KMS-11 (cell line): ENCODE results near the gene OSBPL1A.

Source experiments
- H2AFZ ChIP-seq: fragments of 200-600 bp; sonication (generic); 2 replicates; pipeline ENCODE4 v1.6.1; 2016; ENCODE audit warnings: antibody characterized with exemption, mixed run types, low read depth
- H3K27ac ChIP-seq: fragments of 200-600 bp; sonication (generic); 2 replicates; pipeline ENCODE4 v1.6.1; 2016; ENCODE audit warnings: mild to moderate bottlenecking, mixed run types
- H3K27me3 ChIP-seq: fragments of 200-600 bp; sonication (generic); 2 replicates; pipeline ENCODE4 v1.6.1; 2017; ENCODE audit warnings: mild to moderate bottlenecking, low read depth, mixed run types, moderate library complexity; ENCODE audit not compliant: insufficient read depth
- H3K36me3 ChIP-seq: fragments of 200-600 bp; sonication (generic); 2 replicates; pipeline ENCODE4 v1.6.1; 2017; ENCODE audit warnings: mild to moderate bottlenecking, mixed run types; ENCODE audit not compliant: insufficient read depth
- H3K4me1 ChIP-seq: fragments of 200-600 bp; sonication (generic); 2 replicates; pipeline ENCODE4 v1.6.1; 2016; ENCODE audit warnings: mild to moderate bottlenecking, low read depth, mixed run types; ENCODE audit not compliant: poor library complexity, severe bottlenecking
- H3K4me2 ChIP-seq: fragments of 200-600 bp; sonication (generic); 2 replicates; pipeline ENCODE4 v1.7.0; 2016; ENCODE audit warnings: mild to moderate bottlenecking, mixed run types
- H3K4me3 ChIP-seq: fragments of 200-600 bp; sonication (generic); IDR thresholded peaks from 2 replicates; pipeline ENCODE4 v1.6.1; 2017; ENCODE audit warnings: low read depth, low read length, mixed read lengths; ENCODE audit not compliant: insufficient read depth
- H3K79me2 ChIP-seq: fragments of 200-600 bp; sonication (generic); 2 replicates; pipeline ENCODE4 v1.6.1; 2016; ENCODE audit warnings: low read depth, mixed run types; ENCODE audit not compliant: insufficient read depth
- H3K9ac ChIP-seq: fragments of 200-600 bp; sonication (generic); 2 replicates; pipeline ENCODE4 v1.6.1; 2016; ENCODE audit warnings: mild to moderate bottlenecking, mixed run types
- H4K20me1 ChIP-seq: fragments of 200-600 bp; sonication (generic); 2 replicates; pipeline ENCODE4 v1.6.1; 2016; ENCODE audit warnings: mild to moderate bottlenecking, mixed run types; ENCODE audit not compliant: insufficient read depth
- CTCF ChIP-seq: fragments of 200-600 bp; sonication (generic); conservative IDR thresholded peaks from 2 replicates; pipeline ENCODE4 v1.6.1; 2017; ENCODE audit warnings: low read depth, mild to moderate bottlenecking, antibody characterized with exemption, low read length, moderate library complexity, mixed read lengths

The OSBPL1A gene

DNA sequence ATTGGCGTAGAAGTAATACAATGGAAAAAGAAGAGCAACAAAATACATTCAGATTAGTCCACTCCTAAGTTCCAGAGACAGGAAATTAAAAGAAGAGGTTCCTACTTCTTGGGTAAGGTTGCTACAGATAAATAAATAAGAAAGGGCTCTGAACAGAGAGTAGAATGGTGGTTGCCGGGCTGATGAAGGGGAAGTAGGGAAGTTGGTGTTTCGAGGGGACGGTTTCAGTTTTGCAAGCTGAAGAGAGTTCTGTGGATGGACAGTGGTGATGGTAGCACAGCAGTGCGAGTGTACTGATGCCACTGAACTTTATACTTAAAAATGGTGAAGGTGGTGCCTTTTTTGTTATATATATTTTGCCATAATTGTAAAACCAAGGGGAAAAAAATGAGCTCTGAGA lies 210.6 kb downstream of the OSBPL1A start:
- H4K20me1 ChIP-seq: no peaks in the 10 kb centered on the region
- H3K4me3 ChIP-seq: no peak overlapping the region
- no peaks in the 10 kb centered on the region for H3K27me3 ChIP-seq
- no peaks in the 10 kb centered on the region for H3K79me2 ChIP-seq
- peaks cover 20% of the 10 kb centered on the region for H3K4me1 ChIP-seq
- H3K36me3 ChIP-seq: no peaks in the 10 kb centered on the region
- H2AFZ ChIP-seq: no peak overlapping the region
- no peak overlapping the region for H3K4me2 ChIP-seq
- H3K9ac ChIP-seq: no peak overlapping the region
- no peak overlapping the region for H3K27ac ChIP-seq
- no peak for TF ChIP-seq CTCF

DNA sequence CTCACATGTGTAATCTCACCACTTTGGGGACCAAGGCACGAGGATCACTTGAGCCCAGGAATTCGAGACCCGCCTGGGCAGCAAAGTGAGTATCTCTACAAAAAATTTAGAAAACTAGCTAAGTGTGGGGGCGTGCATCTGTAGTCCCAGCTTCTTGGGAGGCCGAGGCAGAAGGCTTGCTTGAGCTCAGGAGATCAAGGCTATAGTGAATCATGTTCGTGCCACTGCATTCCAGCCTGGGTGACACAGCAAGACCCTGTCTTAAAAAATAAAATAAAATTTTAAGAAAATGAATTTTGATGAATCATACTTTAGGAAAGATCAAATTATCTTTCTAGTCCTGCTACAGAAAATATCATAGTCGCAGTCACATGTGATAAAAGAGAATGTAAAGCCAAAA lies 211.8 kb downstream of the OSBPL1A start:
- H3K36me3 ChIP-seq: no peaks in the 10 kb centered on the region
- H4K20me1 ChIP-seq: no peaks in the 10 kb centered on the region
- no peak overlapping the region for H3K27ac ChIP-seq
- H3K9ac ChIP-seq: no peak overlapping the region
- no peak overlapping the region for H3K4me2 ChIP-seq
- H2AFZ ChIP-seq: no peak overlapping the region
- H3K4me1 ChIP-seq: peaks cover 20% of the 10 kb centered on the region
- no peaks in the 10 kb centered on the region for H3K27me3 ChIP-seq
- no peak overlapping the region for H3K4me3 ChIP-seq
- no peak for TF ChIP-seq CTCF
- no peaks in the 10 kb centered on the region for H3K79me2 ChIP-seq

DNA sequence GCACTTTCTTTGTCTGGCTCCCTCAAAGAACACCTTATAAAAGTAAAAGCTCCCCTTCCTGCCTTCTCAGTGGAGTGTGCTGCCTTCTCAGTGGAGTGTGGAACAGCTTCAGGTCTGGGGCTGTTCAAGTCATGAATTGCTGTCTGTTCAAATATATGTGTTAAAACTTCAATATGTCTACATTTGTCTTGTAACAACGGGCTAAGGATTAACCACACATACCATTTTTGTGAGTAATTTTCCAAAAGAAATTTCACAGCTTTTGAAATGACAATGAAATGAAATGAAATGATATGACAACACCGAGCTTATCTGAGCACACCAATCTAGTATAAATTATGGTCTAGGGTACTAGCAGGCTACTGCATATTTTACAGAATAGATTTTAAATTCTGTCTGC lies 215.8 kb downstream of the OSBPL1A start:
- H3K79me2 ChIP-seq: no peaks in the 10 kb centered on the region
- no peak overlapping the region for H3K4me2 ChIP-seq
- no peak overlapping the region for H3K27ac ChIP-seq
- H3K36me3 ChIP-seq: no peaks in the 10 kb centered on the region
- no peak for TF ChIP-seq CTCF
- peaks cover 13% of the 10 kb centered on the region for H3K4me1 ChIP-seq
- no peaks in the 10 kb centered on the region for H4K20me1 ChIP-seq
- H3K9ac ChIP-seq: no peak overlapping the region
- H2AFZ ChIP-seq: no peak overlapping the region
- H3K4me3 ChIP-seq: no peak overlapping the region
- H3K27me3 ChIP-seq: no peaks in the 10 kb centered on the region

- H3K27me3 ChIP-seq: no peaks in the 10 kb centered on the region
- no peak overlapping the region for H3K4me2 ChIP-seq
- H4K20me1 ChIP-seq: no peaks in the 10 kb centered on the region
- TF ChIP-seq CTCF: no peak
- peaks cover 25% of the 10 kb centered on the region for H3K4me1 ChIP-seq
- H2AFZ ChIP-seq: no peak overlapping the region
- no peak overlapping the region for H3K4me3 ChIP-seq
- H3K27ac ChIP-seq: no peak overlapping the region
- no peak overlapping the region for H3K9ac ChIP-seq
- H3K79me2 ChIP-seq: no peaks in the 10 kb centered on the region
- H3K36me3 ChIP-seq: no peaks in the 10 kb centered on the region
Measured at GRCh38 chr18:24180048-24180447, 217.6 kb downstream of the OSBPL1A start.
